Retinal pigment epithelial cell (primary cell): ENCODE results near the gene REEP3.
"Not testable (repeated sequence)": the region's sequence is repeated elsewhere in the genome, so short reads cannot be mapped to it uniquely, and the experiment has no call there.

Source experiments
- DNase-seq: peaks from one replicate; pipeline ENCODE4 v3.0.0-alpha.2; 2010; ENCODE audit warnings: low read depth
- H3K4me3 ChIP-seq: 2 replicates; pipeline ENCODE4 v1.5.1; 2011; ENCODE audit warnings: mild to moderate bottlenecking, low read length, control low read depth, moderate library complexity
- CTCF ChIP-seq: conservative IDR thresholded peaks from 2 replicates; pipeline ENCODE4 v1.5.1; 2011; ENCODE audit warnings: low read depth, low read length, control low read depth, inconsistent platforms

Gene REEP3

GRCh38 chr10:63646491-63646890, 125.3 kb downstream of the REEP3 start:
- TF ChIP-seq CTCF, result no peak
- H3K4me3 ChIP-seq, result no peak overlapping the region
- DNase-seq, result no peak

GRCh38 chr10:63651864-63652263, 130.7 kb downstream of the REEP3 start:
- no peak for TF ChIP-seq CTCF
- H3K4me3 ChIP-seq, result no peak overlapping the region

DNA sequence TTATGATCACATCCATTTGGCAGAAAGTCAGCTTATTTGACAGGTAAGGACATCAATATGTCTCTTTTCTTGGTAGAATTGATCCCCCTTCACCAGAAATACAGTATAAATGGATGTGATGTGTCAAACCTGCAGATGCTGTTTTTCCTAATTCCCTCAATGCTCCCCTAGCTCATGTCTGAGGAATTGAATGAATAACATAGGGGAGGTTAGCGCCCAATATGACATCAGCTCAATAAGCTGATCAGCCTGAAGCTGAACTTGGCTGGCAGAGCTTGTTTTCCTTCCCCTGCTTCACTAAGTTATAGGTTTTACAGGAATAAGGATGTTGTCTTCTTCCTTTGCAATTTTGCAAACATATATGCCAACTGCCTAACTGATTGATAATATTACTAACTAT, 132.5 kb downstream of the REEP3 start:
- DNase-seq, result no peak
- no peak for TF ChIP-seq CTCF
- H3K4me3 ChIP-seq, result no peak overlapping the region

More at GRCh38 chr10:63651864-63652263, 130.7 kb downstream of the REEP3 start:
- no peak for DNase-seq

DNA sequence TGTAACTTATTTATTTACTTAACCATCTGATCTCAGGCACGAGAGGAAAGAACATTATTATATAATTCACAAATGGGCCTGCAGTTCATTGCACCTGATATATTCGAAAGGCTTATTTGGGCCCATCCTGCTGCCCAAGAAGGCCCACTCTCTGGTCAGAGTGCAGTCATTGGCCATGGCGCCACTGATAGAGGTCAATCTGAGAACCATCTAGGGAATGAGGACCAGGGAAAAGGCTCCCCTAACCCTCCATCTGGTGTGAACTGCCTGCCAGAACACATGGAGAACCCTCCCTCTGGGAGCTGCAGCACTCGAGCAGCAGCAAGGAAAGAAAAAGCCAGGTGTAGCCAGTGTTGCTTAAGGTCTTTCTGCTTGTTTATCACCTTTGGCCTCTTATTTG, 136.6 kb downstream of the REEP3 start:
- no peak for DNase-seq
- no peak for TF ChIP-seq CTCF
- no peak overlapping the region for H3K4me3 ChIP-seq

DNA sequence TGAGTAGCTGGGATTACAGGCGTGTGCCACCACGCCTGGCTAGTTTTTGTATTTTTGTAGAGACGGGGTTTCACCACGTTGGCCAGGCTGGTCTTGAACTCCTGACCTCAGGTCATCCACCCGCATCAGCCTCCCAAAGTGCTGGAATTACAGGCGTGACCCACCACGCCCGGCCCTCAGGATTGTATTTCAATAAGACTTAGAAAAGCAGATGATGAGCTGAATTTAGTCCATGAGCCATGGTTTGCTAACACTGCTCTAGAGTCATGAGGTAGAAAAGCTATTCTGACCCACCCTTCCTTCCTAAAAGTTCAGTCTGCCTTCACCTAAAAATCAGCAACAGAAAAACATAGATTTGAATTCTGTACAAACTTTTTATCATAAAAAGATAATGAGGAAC, 139.7 kb downstream of the REEP3 start:
- DNase-seq, H3K4me3 ChIP-seq: not testable (repeated sequence)

DNA sequence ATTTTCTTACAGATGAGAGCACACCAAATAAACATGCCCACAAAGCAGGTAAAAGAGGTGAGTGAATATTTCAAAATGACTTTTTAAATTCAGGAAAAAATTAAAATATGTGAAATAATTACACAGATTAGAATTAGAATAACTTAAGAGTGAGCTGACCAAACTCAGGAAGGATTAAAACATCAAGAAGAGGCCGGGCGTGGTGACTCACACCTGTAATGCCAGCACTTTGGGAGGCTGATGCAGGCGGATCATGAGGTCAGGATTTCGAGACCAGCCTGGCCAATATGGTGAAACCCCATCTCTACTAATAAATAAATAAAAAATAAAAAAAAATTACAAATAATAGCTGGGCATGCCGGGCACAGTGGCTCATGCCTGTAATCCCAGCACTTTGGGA, 140.1 kb downstream of the REEP3 start:
- no peak overlapping the region for H3K4me3 ChIP-seq
- DNase-seq, result no peak
- TF ChIP-seq CTCF, result no peak

- H3K4me3 ChIP-seq, result no peak overlapping the region
- DNase-seq, result no peak
- TF ChIP-seq CTCF, result no peak
These were observed 143.2 kb downstream of the REEP3 start for GRCh38 chr10:63664341-63664885.

GRCh38 chr10:63665006-63665580, 143.9 kb downstream of the REEP3 start:
- not testable (repeated sequence) for DNase-seq, H3K4me3 ChIP-seq
